GM13976 (cell line): ENCODE measurements around the gene CHN1.

Experiments
- DNase-seq: peaks from one replicate; pipeline ENCODE4 v3.0.0; 2012; ENCODE audit warnings: low spot score
- in situ Hi-C: fragments of 300-500 bp; cut with MboI; formaldehyde crosslinking; loops from one replicate; pipeline ENCODE4 v1.12.0; 2022; ENCODE audit warnings: low sequenced_read_pairs, mixed read lengths, inconsistent platforms; ENCODE audit not compliant: unreplicated experiment
- TF ChIP-seq, protein P1 (sequence below): IDR thresholded peaks from 2 replicates; pipeline ENCODE4 v1.5.1; 2012; ENCODE audit warnings: borderline replicate concordance, mild to moderate bottlenecking; ENCODE audit not compliant: insufficient read depth; ENCODE audit errors: extremely low read depth, missing control alignments, control extremely low read depth

CHN1 gene

DNA sequence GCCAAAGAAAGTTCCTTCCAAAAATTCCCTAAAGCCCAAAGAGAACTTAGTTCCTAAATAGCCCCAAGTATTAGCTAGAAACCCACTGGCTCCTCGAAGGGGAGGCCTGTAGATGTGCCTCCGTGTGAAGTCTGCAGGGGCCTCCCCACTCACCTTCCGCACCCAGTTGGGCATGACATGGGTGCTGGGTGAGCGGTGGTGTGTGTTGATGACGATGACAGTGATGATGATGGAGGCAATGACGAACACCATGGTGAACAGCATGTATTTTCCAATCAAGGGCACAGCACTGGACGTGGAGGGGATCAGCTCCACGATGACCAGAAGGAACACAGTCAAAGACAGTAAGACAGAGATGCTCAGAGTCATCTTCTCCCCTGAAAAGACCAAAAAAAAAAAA is 255.4 kb downstream of the CHN1 start:
- TF ChIP-seq, protein P1, sequence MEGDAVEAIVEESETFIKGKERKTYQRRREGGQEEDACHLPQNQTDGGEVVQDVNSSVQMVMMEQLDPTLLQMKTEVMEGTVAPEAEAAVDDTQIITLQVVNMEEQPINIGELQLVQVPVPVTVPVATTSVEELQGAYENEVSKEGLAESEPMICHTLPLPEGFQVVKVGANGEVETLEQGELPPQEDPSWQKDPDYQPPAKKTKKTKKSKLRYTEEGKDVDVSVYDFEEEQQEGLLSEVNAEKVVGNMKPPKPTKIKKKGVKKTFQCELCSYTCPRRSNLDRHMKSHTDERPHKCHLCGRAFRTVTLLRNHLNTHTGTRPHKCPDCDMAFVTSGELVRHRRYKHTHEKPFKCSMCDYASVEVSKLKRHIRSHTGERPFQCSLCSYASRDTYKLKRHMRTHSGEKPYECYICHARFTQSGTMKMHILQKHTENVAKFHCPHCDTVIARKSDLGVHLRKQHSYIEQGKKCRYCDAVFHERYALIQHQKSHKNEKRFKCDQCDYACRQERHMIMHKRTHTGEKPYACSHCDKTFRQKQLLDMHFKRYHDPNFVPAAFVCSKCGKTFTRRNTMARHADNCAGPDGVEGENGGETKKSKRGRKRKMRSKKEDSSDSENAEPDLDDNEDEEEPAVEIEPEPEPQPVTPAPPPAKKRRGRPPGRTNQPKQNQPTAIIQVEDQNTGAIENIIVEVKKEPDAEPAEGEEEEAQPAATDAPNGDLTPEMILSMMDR: no peak
- in situ Hi-C loops: loop anchor here (25.0 kb wide), 1 partner anchor 238 kb away; no protein-coding TSS in a partner anchor
- no peak for DNase-seq

- DNase-seq: peak; percentile 54
- TF ChIP-seq, protein P1: peak; percentile 71
- in situ Hi-C loops: no loop called here
Measured at GRCh38 chr2:174748948-174749347, 256.2 kb downstream of the CHN1 start.
